HepG2 (cell line): ENCODE measurements around the gene CDC14A. TPM values are rescaled to one million over a fixed set of nuclear protein-coding genes. Genes with fewer than 3 reads are reported as not detected.

Experiments
- ATAC-seq: fragments of 200-7000 bp; cut with Tn5 transposase; 3 replicates; pipeline ENCODE4 v1.9.1; 2020; ENCODE audit warnings: mild to moderate bottlenecking, moderate library complexity
- BruUV-seq: library from RNA; stranded (reverse); fragments of 400-500 nt; replicated peaks from 2 replicates; lab custom pipeline; 2021; lab: Mats Ljungman, UMichigan
- CTCF ChIA-PET: fragments of 300-600 bp; formaldehyde crosslinking; extraction: SDS; loops from one replicate; lab custom pipeline; 2021; ENCODE audit warnings: low total read pairs, inconsistent platforms, low intra/inter-chr PET ratio; lab: Yijun Ruan, JAX
- POLR2A ChIA-PET: fragments of 350-600 bp; sonication (Branson Sonifier 250); formaldehyde crosslinking; loops from one replicate; lab custom pipeline; 2020; ENCODE audit warnings: antibody characterized with exemption, inconsistent platforms; lab: Yijun Ruan, JAX
- DNase-seq: peaks from one replicate; pipeline ENCODE4 v3.0.0-alpha.2; 2015; ENCODE audit warnings: low spot score
- FAIRE-seq: peaks from 3 replicates; lab custom pipeline; 2011; peaks lifted over from hg19 to GRCh38; lab: Jason Lieb, UNC
- H2AFZ ChIP-seq: one replicate; pipeline ENCODE4 v1.6.1; 2011; ENCODE audit warnings: low read length, inconsistent platforms
- H3K27ac ChIP-seq: fragments of 300-600 bp; 3 replicates; pipeline ENCODE4 v1.8.0; 2011; ENCODE audit warnings: mixed run types, mild to moderate bottlenecking, mixed read lengths, low read length, inconsistent platforms; ENCODE audit not compliant: insufficient read depth; ENCODE audit errors: extremely low read length
- H3K27me3 ChIP-seq, 2 experiments: fragments of 200-600 bp in 1 of 2; 2 replicates in 1 of 2; 3 replicates in 1 of 2; pipeline versions ENCODE4 v1.6.0 to v1.8.0; 2011; ENCODE audit warnings: low read length in 2 of 2, mild to moderate bottlenecking in 2 of 2, moderate library complexity in 2 of 2, inconsistent platforms in 1 of 2; ENCODE audit not compliant: insufficient read depth in 2 of 2, control insufficient read depth in 1 of 2
- H3K36me3 ChIP-seq, 2 experiments: fragments of 200-600 bp in 1 of 2; replicated peaks in 1 of 2; 2 replicates in 1 of 2; 3 replicates in 1 of 2; pipeline versions ENCODE4 v1.5.1 to v1.8.0; 2011; ENCODE audit warnings: low read length in 2 of 2, inconsistent platforms in 1 of 2; ENCODE audit not compliant: insufficient read depth in 2 of 2, control insufficient read depth in 1 of 2
- H3K4me1 ChIP-seq: 2 replicates; pipeline ENCODE4 v1.5.1; 2012; ENCODE audit warnings: low read length, inconsistent platforms; ENCODE audit not compliant: insufficient read depth
- H3K4me2 ChIP-seq: 2 replicates; pipeline ENCODE4 v1.6.0; 2011; ENCODE audit warnings: low read depth, low read length, inconsistent platforms
- H3K4me3 ChIP-seq, 3 experiments: fragments of 200-600 bp in 1 of 3; sonication (generic), shearing (Covaris generic) in 1 of 3; replicated peaks in 1 of 3; 2 replicates each; pipeline ENCODE4 v1.5.1; 2011 to 2016; ENCODE audit warnings: low read length in 3 of 3, inconsistent platforms in 2 of 3, low read depth in 2 of 3, mild to moderate bottlenecking in 2 of 3, control low read depth in 1 of 3, mixed read lengths in 1 of 3; ENCODE audit not compliant: insufficient read depth in 1 of 3
- H3K79me2 ChIP-seq: one replicate; pipeline ENCODE4 v1.6.1; 2011; ENCODE audit warnings: low read length, inconsistent platforms; ENCODE audit not compliant: insufficient read depth
- H3K9ac ChIP-seq: 2 replicates; pipeline ENCODE4 v1.6.0; 2011; ENCODE audit warnings: mild to moderate bottlenecking, low read depth, low read length, inconsistent platforms; ENCODE audit not compliant: insufficient read depth
- H3K9me3 ChIP-seq: 2 replicates; pipeline ENCODE4 v1.5.1; 2012; ENCODE audit warnings: mild to moderate bottlenecking, low read length
- H4K20me1 ChIP-seq: 2 replicates; pipeline ENCODE4 v1.6.0; 2011; ENCODE audit warnings: inconsistent platforms, mild to moderate bottlenecking, low read length, moderate library complexity; ENCODE audit not compliant: insufficient read depth
- IKZF1 ChIP-seq: fragments of 450-650 bp; IDR thresholded peaks from 2 replicates; pipeline ENCODE4 v1.7.1; 2016
- LCORL ChIP-seq, 2 experiments: fragments of 450-650 bp in 1 of 2; sonication (generic) in 1 of 2; formaldehyde crosslinking in 1 of 2; IDR thresholded peaks; 2 replicates each; pipeline versions ENCODE4 v1.5.0 to v1.6.1; 2017 to 2020; ENCODE audit warnings: antibody characterized with exemption in 1 of 2, missing genetic modification reagents in 1 of 2
- SKIL ChIP-seq: sonication (generic); formaldehyde crosslinking; IDR thresholded peaks from 2 replicates; pipeline ENCODE4 v1.8.0; 2022; ENCODE audit warnings: missing genetic modification reagents, mild to moderate bottlenecking, moderate library complexity, borderline replicate concordance
- TEAD3 ChIP-seq: optimal IDR thresholded peaks from 2 replicates; pipeline ENCODE3; 2016; ENCODE audit warnings: borderline replicate concordance
- ZBTB14 ChIP-seq: sonication (generic); formaldehyde crosslinking; IDR thresholded peaks from 2 replicates; pipeline ENCODE4 v1.4.0; 2020; ENCODE audit warnings: missing genetic modification reagents
- ZHX2 ChIP-seq, 2 experiments: sonication (generic) in 1 of 2; formaldehyde crosslinking in 1 of 2; IDR thresholded peaks; 2 replicates each; pipeline versions ENCODE4 v1.6.1 to v1.9.0; 2014 to 2022; ENCODE audit warnings: antibody characterized with exemption in 1 of 2, borderline replicate concordance in 1 of 2, inconsistent platforms in 1 of 2, low read depth in 1 of 2, missing genetic modification reagents in 1 of 2
- ZIK1 ChIP-seq: sonication (generic); formaldehyde crosslinking; IDR thresholded peaks from 2 replicates; pipeline ENCODE4 v1.5.0; 2020; ENCODE audit warnings: mild to moderate bottlenecking, low read depth, missing genetic modification reagents, borderline replicate concordance
- ZMYM2 ChIP-seq: sonication (generic); formaldehyde crosslinking; IDR thresholded peaks from 2 replicates; pipeline ENCODE4 v1.8.0; 2022; ENCODE audit warnings: mild to moderate bottlenecking, missing genetic modification reagents
- ZNF3 ChIP-seq: IDR thresholded peaks from 2 replicates; pipeline ENCODE4 v1.7.0; 2017; ENCODE audit warnings: inconsistent platforms
- ZNF7 ChIP-seq: IDR thresholded peaks from 2 replicates; pipeline ENCODE4 v1.6.1; 2016; ENCODE audit warnings: missing biosample characterization, missing genetic modification reagents
- WGBS: methylation state at CpG from one replicate; pipeline ENCODE4 v1.1.6; 2017; ENCODE audit warnings: low lambda C conversion rate; 5-methylcytosine and 5-hydroxymethylcytosine counted together
- in situ Hi-C: cut with HindIII; loops from 2 replicates; pipeline ENCODE4 v1.10.0; 2017; ENCODE audit warnings: low pct_unique_long_range_greater_than_20kb; ENCODE audit not compliant: extremely low pct_ligation_motif_present
- intact Hi-C: fragments of 100-400 bp; cut with micrococcal nuclease; formaldehyde crosslinking; loops from one replicate; pipeline ENCODE4 v1.10.0; 2022; ENCODE audit not compliant: unreplicated experiment
- polyA plus RNA-seq, 8 experiments: library from polyadenylated mRNA; depleted of rRNA in 3 of 8; stranded (reverse) in 7 of 8; unstranded in 1 of 8; fragments of >200 nt; fragmentation: Illumina TruSeq in 4 of 8; extraction: Trizol in 4 of 8; gene quantifications; 2 replicates each; pipeline versions ENCODE4 v1.2.1 to v1.2.3, GENCODE V29; 2011 to 2016; ENCODE audit warnings: low read depth in 4 of 8, missing spikeins in 1 of 8, mixed read lengths in 1 of 8; ENCODE audit not compliant: insufficient read depth in 1 of 8
- total RNA-seq, 5 experiments: library from RNA; depleted of rRNA; stranded (reverse); fragments of >200 nt; fragmentation: Illumina TruSeq; extraction: Trizol; gene quantifications; 2 replicates each; pipeline ENCODE4 v1.2.3, GENCODE V29; 2016; ENCODE audit warnings: low read depth in 1 of 5
- TF ChIP-seq, protein P1 (sequence below): sonication (generic); formaldehyde crosslinking; IDR thresholded peaks from 2 replicates; pipeline ENCODE4 v1.5.0; 2020; ENCODE audit warnings: missing genetic modification reagents, mild to moderate bottlenecking, borderline replicate concordance

Gene CDC14A
- total and polyA plus RNA-seq, 2 of the 13 experiments (the other 11 are each of a cell fraction or from before 2014, with no cell fraction given), result 2.8 to 4.9 TPM

- Histone ChIP-seq H3K36me3 (no peaks in the 10 kb centered on the region), H3K27me3 (peaks cover 3 to 13% of the 10 kb centered on the region in 2 experiments; a peak in 2 of 5 replicates), H3K9me3 (no peaks in the 10 kb centered on the region), H3K9ac (no peak overlapping the region), H3K4me1 (no peaks in the 10 kb centered on the region), H3K4me3 (no peak overlapping the region), H3K79me2 (no peaks in the 10 kb centered on the region), H3K4me2 (no peak overlapping the region), H4K20me1 (no peaks in the 10 kb centered on the region), H3K27ac (no peak overlapping the region), H2AFZ (no peak overlapping the region)
- no peak for ATAC-seq
- DNase-seq, result no peak
- FAIRE-seq, result no peak
- in situ Hi-C loops, result no loop called here
- ChIA-PET CTCF (no interaction called here), POLR2A (no interaction called here)
- WGBS, result 44% methylated on average over 3 of the region's 3 CpGs
- intact Hi-C loops, result no loop called here
- no TSS peak for BruUV-seq
- TF ChIP-seq SKIL (CRISPR knock-in tag) (no peak), ZIK1 (CRISPR knock-in tag) (no peak), ZBTB14 (no peak), ZMYM2 (CRISPR knock-in tag) (no peak), ZNF3 (no peak), TEAD3 (CRISPR knock-in tag) (no peak), LCORL (IDR thresholded peaks at IDR 0.05) (no peak), LCORL (CRISPR knock-in tag; IDR thresholded peaks at IDR 0.05) (no peak), IKZF1 (no peak), ZNF7 (CRISPR knock-in tag) (no peak), ZHX2 (IDR thresholded peaks at IDR 0.05; ENCODE audit: low read depth) (no peak), ZHX2 (CRISPR knock-in tag; IDR thresholded peaks at IDR 0.05; ENCODE audit: borderline replicate concordance) (no peak)
- TF ChIP-seq, protein P1, sequence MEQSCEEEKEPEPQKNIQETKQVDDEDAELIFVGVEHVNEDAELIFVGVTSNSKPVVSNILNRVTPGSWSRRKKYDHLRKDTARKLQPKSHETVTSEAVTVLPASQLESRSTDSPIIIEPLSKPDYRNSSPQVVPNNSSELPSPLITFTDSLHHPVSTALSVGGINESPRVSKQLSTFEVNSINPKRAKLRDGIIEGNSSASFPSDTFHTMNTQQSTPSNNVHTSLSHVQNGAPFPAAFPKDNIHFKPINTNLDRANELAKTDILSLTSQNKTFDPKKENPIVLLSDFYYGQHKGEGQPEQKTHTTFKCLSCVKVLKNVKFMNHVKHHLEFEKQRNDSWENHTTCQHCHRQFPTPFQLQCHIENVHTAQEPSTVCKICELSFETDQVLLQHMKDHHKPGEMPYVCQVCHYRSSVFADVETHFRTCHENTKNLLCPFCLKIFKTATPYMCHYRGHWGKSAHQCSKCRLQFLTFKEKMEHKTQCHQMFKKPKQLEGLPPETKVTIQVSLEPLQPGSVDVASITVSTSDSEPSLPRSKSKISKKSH (CRISPR knock-in tag), result no peak
Measured at GRCh38 chr1:100536031-100536430, 183.7 kb downstream of the CDC14A start.
